ENCODE data around the gene NTM. TPM values are rescaled to one million over a fixed set of nuclear protein-coding genes. Genes with fewer than 3 reads are reported as not detected.

NTM gene
- total and polyA plus RNA-seq, 8 donors = 0.04 to 4.4 (median 0.50) TPM

GRCh38 chr11:132101881-132102280 is 731.5 kb downstream of the NTM start:
- Histone ChIP-seq H3K36me3 (no peaks in the 10 kb centered on the region), H3K4me3 (no peak overlapping the region), H3K27me3 (peaks cover 0 to 11% (median 0%) of the 10 kb centered on the region in 4 donors), H3K9me3 (no peaks in the 10 kb centered on the region), H3K27ac (no peak overlapping the region), H3K4me1 (no peaks in the 10 kb centered on the region)
- no peak for TF ChIP-seq CTCF (IDR thresholded peaks at IDR 0.05)
- intact Hi-C loops (cut with DNase I) = no loop called here
- DNase-seq (no peak), ATAC-seq (no peak), FAIRE-seq (no peak)
- 46 to 63% methylated on average over 3 of the region's 3 CpGs for WGBS, 2 donors

GRCh38 chr11:132103021-132103420 is 732.6 kb downstream of the NTM start:
- FAIRE-seq = no peak
- Histone ChIP-seq H3K4me3 (no peak overlapping the region), H3K4me1 (no peaks in the 10 kb centered on the region), H3K27me3 (peaks cover 0 to 11% (median 0%) of the 10 kb centered on the region in 4 donors), H3K9me3 (no peaks in the 10 kb centered on the region), H3K36me3 (no peaks in the 10 kb centered on the region), H3K27ac (no peak overlapping the region)
- ATAC-seq = no peak
- intact Hi-C loops (cut with DNase I) = no loop called here
- 75 to 80% methylated on average over 10 of the region's 10 CpGs for WGBS, 2 donors
- no peak for DNase-seq
- TF ChIP-seq CTCF (IDR thresholded peaks at IDR 0.05) = no peak

- Histone ChIP-seq H3K27ac (no peak overlapping the region), H3K36me3 (no peaks in the 10 kb centered on the region), H3K9me3 (no peaks in the 10 kb centered on the region), H3K4me1 (no peaks in the 10 kb centered on the region), H3K27me3 (peaks cover 0 to 4% (median 0%) of the 10 kb centered on the region in 4 donors), H3K4me3 (no peak overlapping the region)
- intact Hi-C loops (cut with DNase I) = no loop called here
- DNase-seq (peak in 2 of 6 donors; percentile 5 to 20), ATAC-seq (peak in 2 of 4 donors; percentile 34 to 69), FAIRE-seq (no peak)
- WGBS, 2 donors = 52 to 57% methylated on average over 13 of the region's 13 CpGs
- no peak for TF ChIP-seq CTCF (IDR thresholded peaks at IDR 0.05)
These were observed 735.9 kb downstream of the NTM start for GRCh38 chr11:132106096-132106982.

GRCh38 chr11:132111316-132111715 is 740.9 kb downstream of the NTM start:
- H3K36me3 ChIP-seq = no peaks in the 10 kb centered on the region
- intact Hi-C loops (cut with DNase I) = loop anchor here in 1 of 3 donors (10.0 kb wide), 1 partner anchor 953 kb away; no protein-coding TSS in a partner anchor
- DNase-seq = no peak
- no peaks in the 10 kb centered on the region for H3K27me3 ChIP-seq
- H3K4me1 ChIP-seq = no peaks in the 10 kb centered on the region
- no peak for FAIRE-seq
- H3K9me3 ChIP-seq = no peaks in the 10 kb centered on the region
- H3K4me3 ChIP-seq = no peak overlapping the region
- ATAC-seq = no peak
- TF ChIP-seq CTCF (IDR thresholded peaks at IDR 0.05) = no peak
- no peak overlapping the region for H3K27ac ChIP-seq
- WGBS, 2 donors = 36 to 45% methylated on average over 2 of the region's 2 CpGs

- intact Hi-C loops (cut with DNase I) = loop anchor here in 1 of 3 donors (10.0 kb wide), 1 partner anchor 953 kb away; no protein-coding TSS in a partner anchor
- Histone ChIP-seq H3K36me3 (no peaks in the 10 kb centered on the region), H3K27ac (no peak overlapping the region), H3K27me3 (peaks cover 0 to 2% (median 0%) of the 10 kb centered on the region in 4 donors), H3K4me3 (no peak overlapping the region), H3K4me1 (no peaks in the 10 kb centered on the region), H3K9me3 (no peaks in the 10 kb centered on the region)
- ATAC-seq (peak in 2 of 4 donors; percentile 19 to 53), FAIRE-seq (no peak), DNase-seq (no peak)
- no peak for TF ChIP-seq CTCF (IDR thresholded peaks at IDR 0.05)
- WGBS, 2 donors = 57 to 72% methylated on average over 5 of the region's 5 CpGs
These were observed 741.4 kb downstream of the NTM start for GRCh38 chr11:132111838-132112237.
